Nephron progenitor cell (in vitro differentiated cells): ENCODE results near the gene KCNN4.
"Not testable (repeated sequence)": the region's sequence is repeated elsewhere in the genome, so short reads cannot be mapped to it uniquely, and the experiment has no call there.

Experiments
- DNase-seq: peaks from one replicate; pipeline ENCODE4 v3.0.0; 2021
- H3K27ac Mint-ChIP-seq: 2 replicates; pipeline ENCODE4 v1.8.0; 2021; ENCODE audit warnings: mild to moderate bottlenecking, moderate library complexity, mixed read lengths
- H3K27me3 Mint-ChIP-seq: 2 replicates; pipeline ENCODE4 v1.8.0; 2021; ENCODE audit warnings: mild to moderate bottlenecking, low read depth, mixed read lengths; ENCODE audit not compliant: poor library complexity
- H3K36me3 Mint-ChIP-seq: 2 replicates; pipeline ENCODE4 v1.8.0; 2021; ENCODE audit warnings: low read depth, mixed read lengths
- H3K4me1 Mint-ChIP-seq: 2 replicates; pipeline ENCODE4 v1.8.0; 2021; ENCODE audit warnings: mixed read lengths
- H3K4me3 Mint-ChIP-seq: 2 replicates; pipeline ENCODE4 v1.8.0; 2021; ENCODE audit warnings: mild to moderate bottlenecking, moderate library complexity, mixed read lengths
- H3K9me3 Mint-ChIP-seq: 2 replicates; pipeline ENCODE4 v1.8.0; 2021; ENCODE audit warnings: mild to moderate bottlenecking, moderate library complexity, mixed read lengths
- TF ChIP-seq, protein P1 (sequence below): fragments of 200-600 bp; sonication (generic); IDR thresholded peaks from 2 replicates; pipeline ENCODE4 v1.5.0; 2021; ENCODE audit warnings: antibody characterized with exemption

Gene KCNN4

DNA sequence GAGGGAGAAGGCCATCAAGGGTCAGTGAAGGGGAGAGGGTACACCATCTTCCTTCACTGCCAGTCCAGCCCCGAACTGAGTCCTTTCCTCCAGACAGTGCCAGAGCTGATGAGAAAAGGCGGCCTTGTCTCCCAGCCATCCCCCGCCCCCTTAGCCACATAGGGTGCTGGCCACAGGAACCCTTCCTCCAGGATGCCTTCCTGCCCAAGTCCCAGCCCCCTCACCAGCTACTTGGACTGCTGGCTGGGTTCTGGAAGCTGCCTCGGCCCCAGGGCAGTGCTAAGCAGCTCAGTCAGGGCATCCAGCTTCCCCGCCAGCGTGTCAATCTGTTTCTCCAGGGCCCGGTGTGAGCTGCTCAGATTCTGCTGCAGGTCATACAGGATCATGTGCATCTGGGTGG lies 13.5 kb downstream of the KCNN4 start:
- no peak for DNase-seq
- H3K4me1 Mint-ChIP-seq = peaks cover 36% of the 10 kb centered on the region
- no peak overlapping the region for H3K4me3 Mint-ChIP-seq
- H3K27ac Mint-ChIP-seq = no peak overlapping the region
- peaks cover 38% of the 10 kb centered on the region for H3K27me3 Mint-ChIP-seq
- H3K9me3 Mint-ChIP-seq = no peaks in the 10 kb centered on the region
- no peaks in the 10 kb centered on the region for H3K36me3 Mint-ChIP-seq
- TF ChIP-seq, protein P1, sequence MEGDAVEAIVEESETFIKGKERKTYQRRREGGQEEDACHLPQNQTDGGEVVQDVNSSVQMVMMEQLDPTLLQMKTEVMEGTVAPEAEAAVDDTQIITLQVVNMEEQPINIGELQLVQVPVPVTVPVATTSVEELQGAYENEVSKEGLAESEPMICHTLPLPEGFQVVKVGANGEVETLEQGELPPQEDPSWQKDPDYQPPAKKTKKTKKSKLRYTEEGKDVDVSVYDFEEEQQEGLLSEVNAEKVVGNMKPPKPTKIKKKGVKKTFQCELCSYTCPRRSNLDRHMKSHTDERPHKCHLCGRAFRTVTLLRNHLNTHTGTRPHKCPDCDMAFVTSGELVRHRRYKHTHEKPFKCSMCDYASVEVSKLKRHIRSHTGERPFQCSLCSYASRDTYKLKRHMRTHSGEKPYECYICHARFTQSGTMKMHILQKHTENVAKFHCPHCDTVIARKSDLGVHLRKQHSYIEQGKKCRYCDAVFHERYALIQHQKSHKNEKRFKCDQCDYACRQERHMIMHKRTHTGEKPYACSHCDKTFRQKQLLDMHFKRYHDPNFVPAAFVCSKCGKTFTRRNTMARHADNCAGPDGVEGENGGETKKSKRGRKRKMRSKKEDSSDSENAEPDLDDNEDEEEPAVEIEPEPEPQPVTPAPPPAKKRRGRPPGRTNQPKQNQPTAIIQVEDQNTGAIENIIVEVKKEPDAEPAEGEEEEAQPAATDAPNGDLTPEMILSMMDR = no peak

DNA sequence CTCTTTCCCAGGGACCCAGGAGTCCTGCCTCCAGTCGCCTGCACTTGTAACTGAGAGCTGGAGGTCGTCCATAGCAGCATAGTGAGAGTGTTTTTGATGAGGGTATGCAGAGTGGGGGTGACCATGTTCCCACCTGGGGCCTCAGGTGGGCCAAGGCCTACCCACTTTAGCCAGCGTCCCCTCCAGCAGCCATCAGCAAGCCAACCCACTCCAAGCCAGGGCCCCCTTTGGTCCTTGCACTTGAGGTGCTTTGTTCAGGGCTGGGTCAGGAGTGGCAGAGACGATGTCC lies 14.1 kb downstream of the KCNN4 start:
- TF ChIP-seq, protein P1 = peak; percentile 1
- Mint-ChIP-seq H3K27ac (no peak overlapping the region), H3K9me3 (no peaks in the 10 kb centered on the region), H3K4me3 (no peak overlapping the region), H3K4me1 (peaks cover 36% of the 10 kb centered on the region), H3K36me3 (no peaks in the 10 kb centered on the region), H3K27me3 (peaks cover 32% of the 10 kb centered on the region)
- no peak for DNase-seq

DNA sequence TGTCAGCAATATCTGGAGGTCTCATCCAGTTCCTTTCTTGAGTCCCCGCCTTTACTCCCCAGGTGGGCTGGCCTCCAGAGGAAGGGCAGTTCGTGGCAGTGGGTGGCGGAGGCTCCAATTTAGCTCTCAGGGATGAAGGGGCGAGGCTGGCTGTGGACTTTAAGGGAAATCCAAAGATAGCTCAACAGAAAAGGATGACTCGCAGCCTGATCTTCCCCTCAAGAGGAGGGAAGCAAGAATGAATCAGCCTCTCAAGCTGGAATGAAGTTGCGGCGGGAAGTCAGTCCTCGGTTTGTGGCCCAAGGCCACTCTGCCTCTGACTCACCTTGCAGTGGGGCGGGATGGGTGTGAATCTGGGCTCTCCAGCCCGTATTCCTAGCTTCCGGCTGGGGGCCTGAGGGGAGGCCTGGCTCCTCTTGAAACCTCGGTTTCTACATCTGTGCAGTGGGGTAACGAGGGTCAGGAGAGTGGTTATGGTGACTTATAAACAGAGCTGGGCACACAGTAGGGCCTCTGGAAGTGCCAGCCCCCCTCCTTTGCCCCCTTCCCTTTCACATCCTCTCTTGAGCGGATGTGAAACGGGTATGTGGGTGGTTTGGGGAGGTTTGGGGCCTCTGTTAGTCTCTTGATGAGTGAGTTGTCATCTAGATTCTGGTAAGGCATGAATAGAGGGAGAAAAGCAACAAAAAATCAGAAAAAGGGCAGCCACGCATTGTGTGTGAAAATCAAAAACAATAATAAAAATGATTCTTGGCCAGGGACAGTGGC lies 15.5 kb downstream of the KCNN4 start:
- TF ChIP-seq, protein P1 = no peak
- Mint-ChIP-seq H3K27ac (no peak overlapping the region), H3K36me3 (no peaks in the 10 kb centered on the region), H3K9me3 (no peaks in the 10 kb centered on the region), H3K4me1 (peaks cover 36% of the 10 kb centered on the region), H3K27me3 (peaks cover 18% of the 10 kb centered on the region), H3K4me3 (no peak overlapping the region)
- DNase-seq = no peak

DNA sequence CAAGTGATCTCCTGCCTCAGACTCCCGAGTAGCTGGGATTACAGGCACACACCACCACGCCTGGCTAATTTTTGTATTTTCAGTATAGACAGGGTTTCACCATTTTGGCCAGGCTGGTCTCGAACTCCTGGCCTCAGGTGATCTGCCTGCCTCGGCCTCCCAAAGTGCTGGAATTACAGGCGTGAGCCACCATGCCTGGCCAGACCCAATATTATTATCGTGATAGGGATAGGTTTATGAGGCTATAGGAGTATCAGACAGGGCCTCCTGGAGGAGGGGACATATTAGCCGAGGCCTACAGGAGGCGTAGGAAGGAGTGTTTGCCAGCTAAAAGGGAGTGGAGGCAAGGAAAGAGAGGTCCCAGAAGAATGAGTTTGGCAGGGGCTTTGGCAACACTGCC lies 16.1 kb downstream of the KCNN4 start:
- H3K36me3 Mint-ChIP-seq, H3K4me3 Mint-ChIP-seq, DNase-seq, H3K9me3 Mint-ChIP-seq, H3K27ac Mint-ChIP-seq: not testable (repeated sequence)
- H3K27me3 Mint-ChIP-seq = peaks cover 14% of the 10 kb centered on the region
- peaks cover 37% of the 10 kb centered on the region for H3K4me1 Mint-ChIP-seq

DNA sequence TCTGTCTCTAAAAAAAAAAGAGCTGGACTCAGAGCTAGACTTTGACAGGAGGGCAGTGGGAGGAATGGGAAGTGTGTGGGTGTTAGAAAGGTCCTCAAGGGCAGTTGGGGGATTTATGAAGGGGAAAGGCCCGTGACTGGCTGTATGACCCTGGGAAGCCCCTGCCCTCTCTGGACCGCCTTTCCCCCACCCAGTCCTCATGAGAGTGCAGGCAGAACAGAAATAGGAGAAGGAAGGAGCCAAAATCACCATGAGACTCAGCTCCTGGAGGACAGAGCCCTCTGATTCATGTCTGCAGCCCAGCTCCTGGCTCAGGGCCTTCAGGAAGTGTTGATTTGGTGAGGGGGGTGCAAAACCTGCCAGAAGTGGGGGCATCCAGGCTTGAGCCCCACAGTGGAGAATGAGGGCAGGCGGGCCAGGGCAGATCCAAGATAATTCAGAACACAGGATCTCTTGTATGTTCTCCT lies 17.3 kb downstream of the KCNN4 start:
- peaks cover 48% of the 10 kb centered on the region for H3K4me1 Mint-ChIP-seq
- peak overlapping the region; percentile 98 for H3K27ac Mint-ChIP-seq
- DNase-seq = no peak
- no peak overlapping the region for H3K4me3 Mint-ChIP-seq
- TF ChIP-seq, protein P1 = no peak
- H3K27me3 Mint-ChIP-seq = peaks cover 2% of the 10 kb centered on the region
- H3K36me3 Mint-ChIP-seq = no peaks in the 10 kb centered on the region
- H3K9me3 Mint-ChIP-seq = no peaks in the 10 kb centered on the region

DNA sequence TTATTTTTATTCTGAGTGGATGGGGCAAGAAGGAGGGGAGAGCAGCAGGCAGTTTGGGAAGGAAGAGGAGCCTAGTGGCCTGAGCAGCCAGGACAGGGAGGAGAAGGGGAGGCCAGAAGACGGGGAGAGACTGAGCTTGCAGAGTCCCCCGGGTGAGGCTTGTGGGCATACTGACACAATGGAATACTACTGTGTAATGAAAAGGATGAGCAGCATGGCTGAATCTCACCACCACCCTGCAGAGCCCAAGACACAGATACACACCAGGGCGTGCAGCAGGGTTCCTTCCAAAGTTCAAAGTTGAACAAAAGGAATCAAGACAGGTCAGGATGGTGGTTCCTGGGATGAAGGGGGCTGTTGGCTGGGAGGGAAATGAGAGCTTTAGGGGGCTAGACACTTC lies 18.0 kb downstream of the KCNN4 start:
- DNase-seq = no peak
- Mint-ChIP-seq H3K27me3 (no peaks in the 10 kb centered on the region), H3K4me3 (no peak overlapping the region), H3K4me1 (peaks cover 52% of the 10 kb centered on the region), H3K36me3 (no peaks in the 10 kb centered on the region), H3K27ac (peak overlapping the region; percentile 63), H3K9me3 (no peaks in the 10 kb centered on the region)
- TF ChIP-seq, protein P1 = no peak
